IMR-90 (cell line): ENCODE measurements around the gene LYZL1. TPM values are rescaled to one million over a fixed set of nuclear protein-coding genes. Genes with fewer than 3 reads are reported as not detected.

Source experiments
- ATAC-seq: fragments of 200-7000 bp; cut with Tn5 transposase; 2 replicates; pipeline ENCODE4 v1.9.1; 2020; ENCODE audit warnings: low read depth, mild to moderate bottlenecking, moderate library complexity
- BruUV-seq: library from RNA; stranded (reverse); fragments of 400-500 nt; replicated peaks from 2 replicates; lab custom pipeline; 2021; lab: Mats Ljungman, UMichigan
- CTCF ChIA-PET: fragments of 300-600 bp; formaldehyde crosslinking; extraction: SDS; loops from one replicate; lab custom pipeline; 2021; ENCODE audit warnings: antibody characterized with exemption; lab: Yijun Ruan, JAX
- POLR2A ChIA-PET: fragments of 300-600 bp; sonication (Branson Sonifier 250); formaldehyde crosslinking; loops from one replicate; lab custom pipeline; 2022; ENCODE audit warnings: antibody characterized with exemption; ENCODE audit not compliant: unreplicated experiment; lab: Charles Lee
- DNase-seq: peaks from one replicate; pipeline ENCODE4 v3.0.0; 2013
- H2AFZ ChIP-seq: replicated peaks from 2 replicates; pipeline ENCODE3; 2013; ENCODE audit warnings: low read length, mild to moderate bottlenecking; ENCODE audit not compliant: poor library complexity
- H2AK5ac ChIP-seq: 2 replicates; pipeline ENCODE4 v1.6.1; 2013; ENCODE audit warnings: low read depth, low read length, inconsistent platforms
- H2AK9ac ChIP-seq: replicated peaks from 2 replicates; pipeline ENCODE3; 2013; ENCODE audit warnings: mild to moderate bottlenecking, low read depth, low read length, moderate library complexity; ENCODE audit not compliant: poor library complexity
- H2BK120ac ChIP-seq: 2 replicates; pipeline ENCODE4 v1.6.1; 2013; ENCODE audit warnings: low read depth, low read length, inconsistent platforms
- H2BK15ac ChIP-seq: 3 replicates; pipeline ENCODE4 v1.6.1; 2013; ENCODE audit warnings: low read depth, low read length, inconsistent platforms
- H2BK20ac ChIP-seq: 2 replicates; pipeline ENCODE4 v1.6.1; 2013; ENCODE audit warnings: low read depth, mild to moderate bottlenecking, inconsistent platforms, low read length, moderate library complexity
- H2BK5ac ChIP-seq: 2 replicates; pipeline ENCODE4 v1.6.1; 2013; ENCODE audit warnings: mild to moderate bottlenecking, low read depth, low read length, inconsistent platforms; ENCODE audit not compliant: poor library complexity, severe bottlenecking
- H3K14ac ChIP-seq: replicated peaks from 2 replicates; pipeline ENCODE4 v1.6.1; 2013; ENCODE audit warnings: low read depth, low read length, inconsistent platforms
- H3K18ac ChIP-seq: 2 replicates; pipeline ENCODE4 v1.6.1; 2013; ENCODE audit warnings: low read depth, low read length, control low read depth
- H3K23ac ChIP-seq: 2 replicates; pipeline ENCODE4 v1.6.1; 2013; ENCODE audit warnings: low read depth, low read length, inconsistent platforms
- H3K27ac ChIP-seq: 2 replicates; pipeline ENCODE4 v1.5.1; 2013; ENCODE audit warnings: mild to moderate bottlenecking, control low read depth, low read length; ENCODE audit not compliant: insufficient read depth
- H3K27me3 ChIP-seq: 2 replicates; pipeline ENCODE4 v1.6.1; 2013; ENCODE audit warnings: low read length; ENCODE audit not compliant: control insufficient read depth, insufficient read depth
- H3K36me3 ChIP-seq: 2 replicates; pipeline ENCODE4 v1.6.1; 2013; ENCODE audit warnings: low read length, mixed read lengths; ENCODE audit not compliant: control insufficient read depth, insufficient read depth
- H3K4ac ChIP-seq: 2 replicates; pipeline ENCODE4 v1.6.1; 2013; ENCODE audit warnings: low read depth, low read length, inconsistent platforms
- H3K4me1 ChIP-seq: 2 replicates; pipeline ENCODE4 v1.6.1; 2013; ENCODE audit warnings: low read length, mixed read lengths; ENCODE audit not compliant: control insufficient read depth, insufficient read depth
- H3K4me2 ChIP-seq: 2 replicates; pipeline ENCODE4 v1.6.1; 2013; ENCODE audit warnings: low read depth, mild to moderate bottlenecking, control low read depth, low read length, moderate library complexity
- H3K4me3 ChIP-seq: 2 replicates; pipeline ENCODE4 v1.5.1; 2013; ENCODE audit warnings: low read depth, mild to moderate bottlenecking, control low read depth, low read length, moderate library complexity; ENCODE audit not compliant: insufficient read depth
- H3K56ac ChIP-seq: 2 replicates; pipeline ENCODE4 v1.6.1; 2013; ENCODE audit warnings: low read length, inconsistent platforms; ENCODE audit not compliant: insufficient read depth; ENCODE audit errors: extremely low read depth
- H3K79me1 ChIP-seq, 2 experiments: 2 replicates each; pipeline ENCODE4 v1.6.1; 2013; ENCODE audit warnings: low read length in 2 of 2, inconsistent platforms in 1 of 2, low read depth in 1 of 2
- H3K9ac ChIP-seq: 2 replicates; pipeline ENCODE4 v1.6.1; 2013; ENCODE audit warnings: low read depth, low read length, control low read depth
- H3K9me1 ChIP-seq: 2 replicates; pipeline ENCODE4 v1.6.1; 2013; ENCODE audit warnings: low read length, inconsistent platforms; ENCODE audit not compliant: insufficient read depth
- H3K9me3 ChIP-seq: 2 replicates; pipeline ENCODE4 v1.6.1; 2013; ENCODE audit warnings: low read length; ENCODE audit not compliant: control insufficient read depth, insufficient read depth
- H4K20me1 ChIP-seq: 2 replicates; pipeline ENCODE4 v1.6.1; 2013; ENCODE audit warnings: low read length, inconsistent platforms; ENCODE audit not compliant: insufficient read depth
- H4K5ac ChIP-seq: 2 replicates; pipeline ENCODE4 v1.6.1; 2013; ENCODE audit warnings: mild to moderate bottlenecking, low read depth, low read length, control low read depth
- H4K8ac ChIP-seq, 2 experiments: 2 replicates each; pipeline ENCODE4 v1.6.1; 2013; ENCODE audit warnings: low read depth in 2 of 2, low read length in 2 of 2, control low read depth in 1 of 2, inconsistent platforms in 1 of 2
- H4K91ac ChIP-seq: 2 replicates; pipeline ENCODE4 v1.6.1; 2013; ENCODE audit warnings: low read depth, low read length, inconsistent platforms; ENCODE audit not compliant: insufficient read depth
- CHD1 ChIP-seq: IDR thresholded peaks from 2 replicates; pipeline ENCODE4 v1.6.1; 2012; ENCODE audit warnings: low read depth, low read length, improper control_type of control experiment
- CTCF ChIP-seq: conservative IDR thresholded peaks from 2 replicates; pipeline ENCODE4 v1.5.1; 2012; ENCODE audit warnings: mild to moderate bottlenecking, low read depth, low read length, improper control_type of control experiment
- FOS ChIP-seq: fragments of 150-350 bp; IDR thresholded peaks from 2 replicates; pipeline ENCODE4 v1.6.1; 2016; ENCODE audit warnings: low read depth, low read length
- MAFK ChIP-seq: IDR thresholded peaks from 2 replicates; pipeline ENCODE4 v1.6.1; 2012; ENCODE audit warnings: low read depth, low read length, improper control_type of control experiment
- NFE2L2 ChIP-seq: fragments of 150-350 bp; IDR thresholded peaks from 2 replicates; pipeline ENCODE4 v1.6.1; 2016; ENCODE audit warnings: low read depth, mild to moderate bottlenecking, low read length
- RCOR1 ChIP-seq: IDR thresholded peaks from 2 replicates; pipeline ENCODE4 v1.6.1; 2012; ENCODE audit warnings: mild to moderate bottlenecking, low read length, improper control_type of control experiment; ENCODE audit not compliant: insufficient replicate concordance
- RFX5 ChIP-seq: IDR thresholded peaks from 2 replicates; pipeline ENCODE4 v1.8.0; 2012; ENCODE audit warnings: low read depth, mild to moderate bottlenecking, low read length, moderate library complexity
- WGBS, 2 experiments: methylation state at CpG; one replicate each; pipeline versions ENCODE4 v1.1.5 to v1.1.7; 2013; ENCODE audit warnings: missing lambda C conversion rate in 2 of 2; ENCODE audit not compliant: insufficient read length in 1 of 2; ENCODE audit errors: extremely low coverage in 2 of 2; 5-methylcytosine and 5-hydroxymethylcytosine counted together
- dilution Hi-C: fragments of 300-500 bp; cut with HindIII; formaldehyde crosslinking; loops from one replicate; pipeline ENCODE4 v1.14.3; 2018; ENCODE audit warnings: low sequenced_read_pairs; ENCODE audit not compliant: unreplicated experiment
- in situ Hi-C: fragments of 300-500 bp; cut with MboI; formaldehyde crosslinking; loops from 3 replicates; pipeline ENCODE4 v1.14.3; 2019; ENCODE audit warnings: low sequenced_read_pairs, inconsistent platforms, mixed read lengths
- intact Hi-C: fragments of 100-400 bp; cut with micrococcal nuclease; formaldehyde crosslinking; loops from 2 replicates; pipeline ENCODE4 v1.10.0; 2022
- polyA plus RNA-seq, 3 experiments: library from polyadenylated mRNA; depleted of rRNA; stranded (reverse); fragments of >200 nt; gene quantifications; 2 replicates each; pipeline ENCODE4 v1.2.3, GENCODE V29; 2012; ENCODE audit warnings: low replicate concordance in 1 of 3
- total RNA-seq: library from RNA; depleted of rRNA; stranded (reverse); fragments of >200 nt; gene quantifications from 2 replicates; pipeline ENCODE4 v1.2.3, GENCODE V29; 2012

LYZL1 gene
- total and polyA plus RNA-seq, 2 of the 4 experiments (the other 2 are of a cell fraction), result not detected

DNA sequence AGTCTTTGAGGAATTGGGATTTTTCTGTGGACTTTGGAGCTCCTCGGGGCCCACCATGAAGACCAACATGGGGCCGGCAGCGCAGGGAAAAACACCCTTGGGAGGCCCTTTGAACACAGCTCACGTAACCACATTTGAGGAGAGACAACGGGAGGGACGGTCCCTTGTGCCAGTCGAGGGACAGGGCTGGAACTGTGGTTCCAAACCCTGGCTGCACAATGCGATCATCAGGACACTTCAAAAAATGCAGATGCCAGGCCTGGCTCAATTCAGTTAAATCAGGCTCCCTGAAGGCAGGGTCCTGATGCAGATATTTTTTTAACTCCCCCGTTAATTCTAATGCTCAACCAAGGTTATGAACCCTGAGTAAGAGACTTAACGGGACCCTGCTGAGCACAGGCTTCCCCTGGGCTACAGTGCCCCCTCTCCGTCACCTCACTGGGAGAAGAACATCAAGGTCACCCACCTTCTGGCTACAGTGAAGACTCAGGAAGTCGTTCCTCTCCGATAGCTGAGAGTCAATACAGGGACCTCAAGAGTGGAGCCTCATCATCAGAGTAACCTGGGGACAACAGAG, 30.4 kb downstream of the LYZL1 start:
- no peak overlapping the region for H4K5ac ChIP-seq
- no peak overlapping the region for H2BK15ac ChIP-seq
- H3K9me1 ChIP-seq, result peaks cover 4% of the 10 kb centered on the region; the same call in 1 of the 2 replicates
- H2AK5ac ChIP-seq, result no peak overlapping the region
- H4K8ac ChIP-seq, result no peak overlapping the region
- TF ChIP-seq MAFK, result no peak
- no peak for TF ChIP-seq CHD1
- no peak for TF ChIP-seq NFE2L2
- TF ChIP-seq FOS, result no peak
- no peak for TF ChIP-seq RCOR1
- TF ChIP-seq CTCF, result no peak
- no peak for TF ChIP-seq RFX5
- no peaks in the 10 kb centered on the region for H3K36me3 ChIP-seq
- H3K18ac ChIP-seq, result no peak overlapping the region; the same call in 1 of the 2 replicates
- no peak overlapping the region for H2AK9ac ChIP-seq
- peaks cover 28% of the 10 kb centered on the region for H3K27me3 ChIP-seq
- in situ Hi-C loops, result no loop called here
- CTCF ChIA-PET, result no interaction called here
- DNase-seq (no peak), ATAC-seq (no peak)
- no peak overlapping the region for H2BK120ac ChIP-seq
- H3K9ac ChIP-seq, result no peak overlapping the region
- H2BK5ac ChIP-seq, result no peak overlapping the region
- dilution Hi-C loops, result no loop called here
- H3K27ac ChIP-seq, result no peak overlapping the region
- peak overlapping the region; percentile 32 for H2AFZ ChIP-seq
- H3K23ac ChIP-seq, result no peak overlapping the region
- no peak overlapping the region for H2BK20ac ChIP-seq
- POLR2A ChIA-PET, result no interaction called here
- H3K4me3 ChIP-seq, result no peak overlapping the region
- no peak overlapping the region for H3K4me2 ChIP-seq
- H3K56ac ChIP-seq, result no peak overlapping the region
- intact Hi-C loops, result no loop called here
- no peaks in the 10 kb centered on the region for H3K79me1 ChIP-seq
- H3K14ac ChIP-seq, result no peak overlapping the region
- no peaks in the 10 kb centered on the region for H3K9me3 ChIP-seq
- no peak overlapping the region for H4K91ac ChIP-seq
- no TSS peak for BruUV-seq
- H3K4me1 ChIP-seq, result peaks cover 9% of the 10 kb centered on the region
- no peaks in the 10 kb centered on the region for H4K20me1 ChIP-seq
- WGBS, 2 experiments, result 48% methylated on average over 7 of the region's 13 CpGs; no CpG with 5 or more reads in 1 of the 2 experiments
- H3K4ac ChIP-seq, result no peak overlapping the region
